ENCODE data around the gene FRY. TPM values are rescaled to one million over a fixed set of nuclear protein-coding genes. Genes with fewer than 3 reads are reported as not detected.

Gene FRY
- total and polyA plus RNA-seq, 10 of the 15 experiments (the other 5 are each of a cell fraction or from before 2014, with no cell fraction given), result 0.18 to 1.4 (median 0.30) TPM

DNA sequence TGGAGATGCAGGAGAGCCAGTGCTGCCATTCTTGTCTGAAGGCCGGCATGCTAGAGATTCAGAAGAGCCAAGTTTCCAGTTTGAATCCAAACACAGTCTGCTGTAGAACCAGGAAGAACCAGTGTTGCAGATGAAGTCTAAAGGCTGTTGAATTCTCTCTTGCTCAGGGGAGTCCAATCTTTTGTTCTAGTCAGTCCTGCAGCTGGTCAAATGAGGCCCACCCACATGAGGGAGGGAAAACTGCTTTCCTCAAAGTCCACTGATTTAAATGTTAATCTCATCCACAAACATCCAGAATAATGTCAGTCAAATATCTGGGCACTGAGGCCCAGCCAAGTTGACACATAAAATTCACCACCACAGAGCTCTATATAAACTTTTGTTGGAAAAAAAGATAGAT, 136.6 kb downstream of the FRY start:
- SMC1A ChIA-PET (ENCODE audit: uncharacterized antibody, unreplicated experiment), result interaction anchor here (1.5 kb wide), 1 partner anchor 9 kb away, joined by 3 read pairs; no protein-coding TSS in a partner anchor
- H3K36me3 ChIP-seq (ENCODE audit: control insufficient read depth in 2 of 2, insufficient read depth in 2 of 2, low read length in 1 of 2), result no peaks in the 10 kb centered on the region
- FAIRE-seq (no peak), ATAC-seq (no peak), DNase-seq (ENCODE audit: low read depth, low spot score) (no peak)
- peaks cover 3% of the 10 kb centered on the region; the same call in 1 of the 2 replicates for H3K4me1 ChIP-seq (ENCODE audit: control insufficient read depth, insufficient read depth, low read length)
- intact Hi-C loops (cut with micrococcal nuclease; ENCODE audit: unreplicated experiment), result no loop called here
- no peak overlapping the region for H3K27ac ChIP-seq (ENCODE audit: control insufficient read depth, insufficient read depth)
- 0% methylated on average over 1 of the region's 1 CpG for WGBS (ENCODE audit: insufficient coverage, insufficient replicate concordance, low lambda C conversion rate, missing lambda C conversion rate)
- no peak overlapping the region for H2AFZ ChIP-seq (ENCODE audit: control insufficient read depth, low read depth, low read length)
- no peak overlapping the region for H3K9ac ChIP-seq (ENCODE audit: control insufficient read depth, insufficient read depth, low read length)
- no peaks in the 10 kb centered on the region for H3K79me2 ChIP-seq (ENCODE audit: control insufficient read depth, insufficient read depth, low read length)
- H4K20me1 ChIP-seq (ENCODE audit: control insufficient read depth, insufficient read depth), result no peaks in the 10 kb centered on the region
- POLR2A ChIA-PET, result no interaction called here
- no TSS peak for BruUV-seq (replicated peaks)
- H3K9me3 ChIP-seq (replicated peaks; ENCODE audit: control insufficient read depth, insufficient read depth, low read length), result no peaks in the 10 kb centered on the region
- in situ Hi-C loops (cut with MboI), result no loop called here
- TF ChIP-seq SREBF1 (IDR thresholded peaks at IDR 0.05; ENCODE audit: low read length), result no peak
- no peak for TF ChIP-seq JUNB (IDR thresholded peaks at IDR 0.05)
- no peak for TF ChIP-seq ASH2L (IDR thresholded peaks at IDR 0.05; ENCODE audit: borderline replicate concordance, low read depth)
- TF ChIP-seq CREM (IDR thresholded peaks at IDR 0.05; ENCODE audit: low read depth), result no peak
- TF ChIP-seq POLR2AphosphoS5 (IDR thresholded peaks at IDR 0.05; ENCODE audit: low read length), result no peak
- CTCF ChIA-PET, result no interaction called here
- H3K4me2 ChIP-seq (ENCODE audit: control insufficient read depth, insufficient read depth), result no peak overlapping the region
- H3K27me3 ChIP-seq (replicated peaks in 1 of 2; ENCODE audit: control insufficient read depth in 2 of 2, insufficient read depth in 2 of 2, low read length in 1 of 2), result no peaks in the 10 kb centered on the region
- H3K4me3 ChIP-seq, result no peak overlapping the region
- RAD21 ChIA-PET (ENCODE audit: unreplicated experiment), result no interaction called here

DNA sequence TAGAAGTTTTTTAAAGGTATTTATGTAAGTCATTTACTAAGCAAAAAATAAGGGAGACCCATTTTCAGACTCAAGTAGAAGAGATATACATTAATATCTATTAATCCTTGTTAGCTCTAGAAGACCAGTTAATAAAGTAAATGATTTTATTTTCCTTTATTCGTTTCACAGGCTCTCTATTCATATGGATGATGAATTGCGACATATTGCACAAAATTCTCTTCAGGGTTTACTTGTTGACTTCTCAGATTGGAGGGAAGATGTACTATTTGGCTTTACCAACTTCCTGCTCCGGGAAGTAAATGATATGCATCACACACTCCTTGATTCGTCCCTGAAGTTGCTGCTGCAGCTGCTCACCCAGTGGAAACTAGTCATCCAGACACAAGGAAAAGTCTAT, 139.3 kb downstream of the FRY start:
- no peak overlapping the region for H2AFZ ChIP-seq (ENCODE audit: control insufficient read depth, low read depth, low read length)
- no peaks in the 10 kb centered on the region for H3K27me3 ChIP-seq (replicated peaks in 1 of 2; ENCODE audit: control insufficient read depth in 2 of 2, insufficient read depth in 2 of 2, low read length in 1 of 2)
- H3K27ac ChIP-seq (ENCODE audit: control insufficient read depth, insufficient read depth), result no peak overlapping the region
- in situ Hi-C loops (cut with MboI) (no loop called here), intact Hi-C loops (cut with micrococcal nuclease; ENCODE audit: unreplicated experiment) (no loop called here)
- POLR2A ChIA-PET, result no interaction called here
- H4K20me1 ChIP-seq (ENCODE audit: control insufficient read depth, insufficient read depth), result no peaks in the 10 kb centered on the region
- FAIRE-seq, result no peak
- no peak for ATAC-seq
- CTCF ChIA-PET, result no interaction called here
- no peaks in the 10 kb centered on the region for H3K36me3 ChIP-seq (ENCODE audit: control insufficient read depth in 2 of 2, insufficient read depth in 2 of 2, low read length in 1 of 2)
- no peak for DNase-seq (ENCODE audit: low read depth, low spot score)
- H3K9ac ChIP-seq (ENCODE audit: control insufficient read depth, insufficient read depth, low read length), result no peak overlapping the region
- no peaks in the 10 kb centered on the region for H3K9me3 ChIP-seq (replicated peaks; ENCODE audit: control insufficient read depth, insufficient read depth, low read length)
- H3K4me3 ChIP-seq, result no peak overlapping the region
- no peak overlapping the region for H3K4me2 ChIP-seq (ENCODE audit: control insufficient read depth, insufficient read depth)
- H3K4me1 ChIP-seq (ENCODE audit: control insufficient read depth, insufficient read depth, low read length), result peaks cover 2% of the 10 kb centered on the region; the same call in 1 of the 2 replicates
- WGBS (ENCODE audit: insufficient coverage, insufficient replicate concordance, low lambda C conversion rate, missing lambda C conversion rate), result 78% methylated on average over 4 of the region's 4 CpGs
- SMC1A ChIA-PET (ENCODE audit: uncharacterized antibody, unreplicated experiment), result interaction anchor here (1.4 to 1.9 kb wide), 2 partner anchors 9 to 16 kb away, joined by 3 to 4 read pairs; no protein-coding TSS in a partner anchor
- BruUV-seq (replicated peaks), result no TSS peak
- H3K79me2 ChIP-seq (ENCODE audit: control insufficient read depth, insufficient read depth, low read length), result no peaks in the 10 kb centered on the region
- RAD21 ChIA-PET (ENCODE audit: unreplicated experiment), result no interaction called here
- TF ChIP-seq, protein P1, sequence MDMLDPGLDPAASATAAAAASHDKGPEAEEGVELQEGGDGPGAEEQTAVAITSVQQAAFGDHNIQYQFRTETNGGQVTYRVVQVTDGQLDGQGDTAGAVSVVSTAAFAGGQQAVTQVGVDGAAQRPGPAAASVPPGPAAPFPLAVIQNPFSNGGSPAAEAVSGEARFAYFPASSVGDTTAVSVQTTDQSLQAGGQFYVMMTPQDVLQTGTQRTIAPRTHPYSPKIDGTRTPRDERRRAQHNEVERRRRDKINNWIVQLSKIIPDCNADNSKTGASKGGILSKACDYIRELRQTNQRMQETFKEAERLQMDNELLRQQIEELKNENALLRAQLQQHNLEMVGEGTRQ (IDR thresholded peaks at IDR 0.05; ENCODE audit: borderline replicate concordance, low read depth, low read length), result no peak
- TF ChIP-seq YY1 (IDR thresholded peaks at IDR 0.05; ENCODE audit: low read depth, low read length) (no peak), IRF5 (IDR thresholded peaks at IDR 0.05; ENCODE audit: borderline replicate concordance) (no peak), TCF3 (IDR thresholded peaks at IDR 0.05; ENCODE audit: borderline replicate concordance, insufficient read depth, low read depth, low read length) (no peak), ZNF274 (IDR thresholded peaks at IDR 0.05; ENCODE audit: insufficient read depth, insufficient read length) (no peak), E2F4 (IDR thresholded peaks at IDR 0.05; ENCODE audit: low read depth, low read length) (no peak), STAT3 (IDR thresholded peaks at IDR 0.05; ENCODE audit: low read depth, low read length) (no peak)
- TF ChIP-seq, protein P2, sequence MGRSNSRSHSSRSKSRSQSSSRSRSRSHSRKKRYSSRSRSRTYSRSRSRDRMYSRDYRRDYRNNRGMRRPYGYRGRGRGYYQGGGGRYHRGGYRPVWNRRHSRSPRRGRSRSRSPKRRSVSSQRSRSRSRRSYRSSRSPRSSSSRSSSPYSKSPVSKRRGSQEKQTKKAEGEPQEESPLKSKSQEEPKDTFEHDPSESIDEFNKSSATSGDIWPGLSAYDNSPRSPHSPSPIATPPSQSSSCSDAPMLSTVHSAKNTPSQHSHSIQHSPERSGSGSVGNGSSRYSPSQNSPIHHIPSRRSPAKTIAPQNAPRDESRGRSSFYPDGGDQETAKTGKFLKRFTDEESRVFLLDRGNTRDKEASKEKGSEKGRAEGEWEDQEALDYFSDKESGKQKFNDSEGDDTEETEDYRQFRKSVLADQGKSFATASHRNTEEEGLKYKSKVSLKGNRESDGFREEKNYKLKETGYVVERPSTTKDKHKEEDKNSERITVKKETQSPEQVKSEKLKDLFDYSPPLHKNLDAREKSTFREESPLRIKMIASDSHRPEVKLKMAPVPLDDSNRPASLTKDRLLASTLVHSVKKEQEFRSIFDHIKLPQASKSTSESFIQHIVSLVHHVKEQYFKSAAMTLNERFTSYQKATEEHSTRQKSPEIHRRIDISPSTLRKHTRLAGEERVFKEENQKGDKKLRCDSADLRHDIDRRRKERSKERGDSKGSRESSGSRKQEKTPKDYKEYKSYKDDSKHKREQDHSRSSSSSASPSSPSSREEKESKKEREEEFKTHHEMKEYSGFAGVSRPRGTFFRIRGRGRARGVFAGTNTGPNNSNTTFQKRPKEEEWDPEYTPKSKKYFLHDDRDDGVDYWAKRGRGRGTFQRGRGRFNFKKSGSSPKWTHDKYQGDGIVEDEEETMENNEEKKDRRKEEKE (IDR thresholded peaks at IDR 0.05), result no peak
